Vagina (tissue), 2 donors: ENCODE measurements around the gene PTGFRN.

Source experiments
- POLR2A ChIP-seq, 2 donors: fragments of 450-650 bp; IDR thresholded peaks; one replicate each; pipeline ENCODE4 v1.6.1; 2017; ENCODE audit warnings: antibody characterized with exemption in 2 of 2, mild to moderate bottlenecking in 2 of 2, moderate library complexity in 2 of 2
- POLR2AphosphoS5 ChIP-seq, 2 donors: sonication (generic); formaldehyde crosslinking; IDR thresholded peaks; one replicate each; pipeline ENCODE4 v1.9.0; 2017; ENCODE audit warnings: antibody characterized with exemption in 2 of 2, mild to moderate bottlenecking in 2 of 2, low read depth in 1 of 2; ENCODE audit not compliant: insufficient read depth in 1 of 2
- TF ChIP-seq, protein P1 (sequence below), 3 experiments: fragments of 450-650 bp in 2 of 3; fragments of 200-600 bp in 1 of 3; sonication (generic) in 1 of 3; IDR thresholded peaks; one replicate each; pipeline ENCODE4 v1.5.1; 2017 to 2019; ENCODE audit warnings: antibody characterized with exemption in 3 of 3, mild to moderate bottlenecking in 2 of 3, moderate library complexity in 2 of 3

DNA sequence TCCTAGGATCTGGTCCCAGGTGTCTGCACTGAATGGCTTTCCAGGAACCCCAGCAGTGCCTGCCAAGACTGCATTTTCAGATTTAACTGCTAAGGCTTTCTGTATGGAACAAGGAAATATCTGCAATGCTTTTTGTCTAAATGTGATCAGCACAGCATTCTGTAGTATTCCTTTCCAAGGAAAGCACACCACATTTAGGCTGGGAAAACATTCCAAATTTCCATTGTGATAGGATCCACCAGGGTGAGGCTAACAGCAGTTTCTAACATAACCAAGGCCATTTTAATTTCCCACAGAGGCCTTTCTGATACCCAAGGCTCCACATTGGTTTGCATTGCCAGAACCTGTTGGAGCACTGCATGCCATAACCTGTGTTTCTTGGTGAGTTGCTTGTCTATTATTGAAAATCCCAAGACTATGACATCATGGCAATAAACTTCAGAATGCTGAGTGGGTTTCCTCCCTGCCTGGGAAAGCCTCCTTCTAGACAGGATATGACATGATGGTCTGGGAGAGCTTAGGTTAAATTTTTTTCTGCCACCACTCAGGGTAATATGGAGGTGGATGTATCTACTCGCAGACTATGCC lies 23.3 kb upstream of the PTGFRN start:
- TF ChIP-seq, protein P1, sequence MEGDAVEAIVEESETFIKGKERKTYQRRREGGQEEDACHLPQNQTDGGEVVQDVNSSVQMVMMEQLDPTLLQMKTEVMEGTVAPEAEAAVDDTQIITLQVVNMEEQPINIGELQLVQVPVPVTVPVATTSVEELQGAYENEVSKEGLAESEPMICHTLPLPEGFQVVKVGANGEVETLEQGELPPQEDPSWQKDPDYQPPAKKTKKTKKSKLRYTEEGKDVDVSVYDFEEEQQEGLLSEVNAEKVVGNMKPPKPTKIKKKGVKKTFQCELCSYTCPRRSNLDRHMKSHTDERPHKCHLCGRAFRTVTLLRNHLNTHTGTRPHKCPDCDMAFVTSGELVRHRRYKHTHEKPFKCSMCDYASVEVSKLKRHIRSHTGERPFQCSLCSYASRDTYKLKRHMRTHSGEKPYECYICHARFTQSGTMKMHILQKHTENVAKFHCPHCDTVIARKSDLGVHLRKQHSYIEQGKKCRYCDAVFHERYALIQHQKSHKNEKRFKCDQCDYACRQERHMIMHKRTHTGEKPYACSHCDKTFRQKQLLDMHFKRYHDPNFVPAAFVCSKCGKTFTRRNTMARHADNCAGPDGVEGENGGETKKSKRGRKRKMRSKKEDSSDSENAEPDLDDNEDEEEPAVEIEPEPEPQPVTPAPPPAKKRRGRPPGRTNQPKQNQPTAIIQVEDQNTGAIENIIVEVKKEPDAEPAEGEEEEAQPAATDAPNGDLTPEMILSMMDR (IDR thresholded peaks at IDR 0.05): no peak
- TF ChIP-seq POLR2A (IDR thresholded peaks at IDR 0.05) (no peak), POLR2AphosphoS5 (IDR thresholded peaks at IDR 0.05; ENCODE audit: insufficient read depth in 1 of 2, low read depth in 1 of 2) (peak in 1 of 2 donors; percentile 68)
